IgD-negative memory B cell (primary cell): ENCODE data around the gene KHDC3L. TPM values are rescaled to one million over a fixed set of nuclear protein-coding genes. Genes with fewer than 3 reads are reported as not detected.
A peak's percentile ranks its signal among the peaks of the same experiment; 100 is the strongest.
"Not testable (repeated sequence)": the region's sequence is repeated elsewhere in the genome, so short reads cannot be mapped to it uniquely, and the experiment has no call there.

Experiments used
- H3K27ac Mint-ChIP-seq, 3 donors: one replicate each; pipeline ENCODE4 v1.8.0; 2020 to 2022; ENCODE audit warnings: mild to moderate bottlenecking in 3 of 3, mixed read lengths in 3 of 3, moderate library complexity in 1 of 3
- H3K27me3 Mint-ChIP-seq: one replicate; pipeline ENCODE4 v1.8.0; 2021; ENCODE audit warnings: mixed read lengths
- H3K36me3 Mint-ChIP-seq: one replicate; pipeline ENCODE4 v1.8.0; 2020; ENCODE audit warnings: mild to moderate bottlenecking, mixed read lengths
- H3K4me1 Mint-ChIP-seq, 3 donors: one replicate each; pipeline ENCODE4 v1.8.0; 2020 to 2022; ENCODE audit warnings: mixed read lengths in 3 of 3, mild to moderate bottlenecking in 1 of 3
- H3K4me3 Mint-ChIP-seq, 4 donors: one replicate each; pipeline ENCODE4 v1.8.0; 2020 to 2022; ENCODE audit warnings: mild to moderate bottlenecking in 4 of 4, mixed read lengths in 4 of 4, moderate library complexity in 3 of 4
- H3K9me3 Mint-ChIP-seq, 3 donors: one replicate each; pipeline ENCODE4 v1.8.0; 2020 to 2021; ENCODE audit warnings: mixed read lengths in 3 of 3, mild to moderate bottlenecking in 1 of 3
- polyA plus RNA-seq: library from polyadenylated mRNA; unstranded; fragments of 300-500 nt; fragmentation: Illumina TruSeq; gene quantifications from one replicate; pipeline ENCODE4 v1.2.3, GENCODE V29; 2021

KHDC3L gene
- polyA plus RNA-seq, 1 donor from 2014 or later: not detected

GRCh38 chr6:73388800-73389512 lies 26.5 kb downstream of the KHDC3L start:
- peak overlapping the region in 2 of 3 donors; percentile 31 to 76 for H3K27ac Mint-ChIP-seq

GRCh38 chr6:73389854-73390253 lies 27.4 kb downstream of the KHDC3L start:
- Mint-ChIP-seq H3K4me1 (peaks cover 6 to 10% (median 10%) of the 10 kb centered on the region in 3 donors), H3K27me3 (peaks cover 2% of the 10 kb centered on the region), H3K4me3 (peak overlapping the region in 2 of 4 donors; percentile 83 to 94), H3K36me3 (no peaks in the 10 kb centered on the region), H3K9me3 (no peaks in the 10 kb centered on the region), H3K27ac (peak overlapping the region in 1 of 3 donors; percentile 76)

More at GRCh38 chr6:73388800-73389512, 26.5 kb downstream of the KHDC3L start:
- H3K4me1 Mint-ChIP-seq: peaks cover 6 to 10% (median 10%) of the 10 kb centered on the region in 3 donors
- peak overlapping the region; percentile 83 to 94 (median 89) for H3K4me3 Mint-ChIP-seq
- H3K27me3 Mint-ChIP-seq: peaks cover 2% of the 10 kb centered on the region
- H3K36me3 Mint-ChIP-seq: no peaks in the 10 kb centered on the region
- no peaks in the 10 kb centered on the region for H3K9me3 Mint-ChIP-seq

GRCh38 chr6:73391675-73392074 lies 29.2 kb downstream of the KHDC3L start:
- Mint-ChIP-seq H3K27ac (no peak overlapping the region), H3K27me3 (peaks cover 2% of the 10 kb centered on the region), H3K4me3 (no peak overlapping the region), H3K9me3 (no peaks in the 10 kb centered on the region), H3K4me1 (peaks cover 6 to 10% (median 10%) of the 10 kb centered on the region in 3 donors), H3K36me3 (no peaks in the 10 kb centered on the region)

GRCh38 chr6:73392188-73392587 lies 29.7 kb downstream of the KHDC3L start:
- H3K9me3 Mint-ChIP-seq, H3K4me3 Mint-ChIP-seq, H3K36me3 Mint-ChIP-seq, H3K27ac Mint-ChIP-seq, H3K27me3 Mint-ChIP-seq: not testable (repeated sequence)
- H3K4me1 Mint-ChIP-seq: peaks cover 6 to 10% (median 10%) of the 10 kb centered on the region in 3 donors

- Mint-ChIP-seq H3K36me3 (no peaks in the 10 kb centered on the region), H3K27ac (no peak overlapping the region), H3K9me3 (no peaks in the 10 kb centered on the region), H3K4me1 (peaks cover 4 to 10% (median 10%) of the 10 kb centered on the region in 3 donors), H3K4me3 (no peak overlapping the region), H3K27me3 (peaks cover 2% of the 10 kb centered on the region)
Measured at GRCh38 chr6:73393278-73393677, 30.8 kb downstream of the KHDC3L start.

GRCh38 chr6:73394577-73395354 lies 32.3 kb downstream of the KHDC3L start, which contains the start of gene DDX43:
TSS of gene DDX43 (plus strand) at chr6:73394828. CDS start at chr6:73394906, 78 bp downstream.
- Mint-ChIP-seq H3K36me3 (no peaks in the 10 kb centered on the region), H3K9me3 (no peaks in the 10 kb centered on the region), H3K27me3 (peaks cover 2% of the 10 kb centered on the region), H3K27ac (peak within 1 kb of the TSS; percentile 75 to 96 (median 85)), H3K4me1 (peaks cover 1 to 6% (median 5%) of the 10 kb centered on the region in 3 donors), H3K4me3 (peak within 1 kb of the TSS; percentile 75 to 89 (median 88))

- Mint-ChIP-seq H3K27ac (no peak overlapping the region), H3K4me3 (no peak overlapping the region), H3K4me1 (peaks cover 2 to 6% (median 2%) of the 10 kb centered on the region in 3 donors), H3K9me3 (no peaks in the 10 kb centered on the region), H3K27me3 (peaks cover 2% of the 10 kb centered on the region), H3K36me3 (no peaks in the 10 kb centered on the region)
Measured at GRCh38 chr6:73395875-73396274, 33.4 kb downstream of the KHDC3L start.

- Mint-ChIP-seq H3K27me3 (no peaks in the 10 kb centered on the region), H3K9me3 (no peaks in the 10 kb centered on the region), H3K36me3 (no peaks in the 10 kb centered on the region), H3K27ac (no peak overlapping the region), H3K4me1 (peaks cover 0 to 2% (median 0%) of the 10 kb centered on the region in 3 donors), H3K4me3 (no peak overlapping the region)
Measured at GRCh38 chr6:73400656-73401055, 38.2 kb downstream of the KHDC3L start.

GRCh38 chr6:73409395-73409794 lies 46.9 kb downstream of the KHDC3L start:
- Mint-ChIP-seq H3K27me3 (no peaks in the 10 kb centered on the region), H3K27ac (no peak overlapping the region), H3K4me3 (no peak overlapping the region), H3K36me3 (peaks cover 4% of the 10 kb centered on the region), H3K4me1 (no peaks in the 10 kb centered on the region), H3K9me3 (no peaks in the 10 kb centered on the region)

GRCh38 chr6:73413102-73413501 lies 50.6 kb downstream of the KHDC3L start:
- H3K4me3 Mint-ChIP-seq: no peak overlapping the region
- no peaks in the 10 kb centered on the region for H3K27me3 Mint-ChIP-seq
- peaks cover 11% of the 10 kb centered on the region for H3K36me3 Mint-ChIP-seq
- H3K4me1 Mint-ChIP-seq: no peaks in the 10 kb centered on the region
- no peak overlapping the region for H3K27ac Mint-ChIP-seq
- no peaks in the 10 kb centered on the region for H3K9me3 Mint-ChIP-seq

Other genes with a start within 250 kb of the KHDC3L start
- not detected for gene KHDC1L, start 137.2 kb upstream of the KHDC3L start, polyA plus RNA-seq
- 3.1 TPM for gene KHDC1, start 99.5 kb upstream of the KHDC3L start, polyA plus RNA-seq
- not detected for gene DPPA5, start 8.4 kb upstream of the KHDC3L start, polyA plus RNA-seq
- 0.79 TPM for gene OOEP, start 7.2 kb downstream of the KHDC3L start, polyA plus RNA-seq
- 1.9 TPM for gene DDX43, start 32.2 kb downstream of the KHDC3L start, polyA plus RNA-seq
- gene CGAS, start 89.6 kb downstream of the KHDC3L start, polyA plus RNA-seq: 16.2 TPM
- 47.9 TPM for gene MTO1, start 99.1 kb downstream of the KHDC3L start, polyA plus RNA-seq
- gene EEF1A1, start 158.4 kb downstream of the KHDC3L start, polyA plus RNA-seq: 11,514 TPM